Femur (tissue), 1 donor: ENCODE data around the gene SBF1.
"Not testable (repeated sequence)": the region's sequence is repeated elsewhere in the genome, so short reads cannot be mapped to it uniquely, and the experiment has no call there.

Experiments used
- DNase-seq: peaks from one replicate; pipeline ENCODE4 v3.0.0-alpha.2; 2017

Gene SBF1, protein sequence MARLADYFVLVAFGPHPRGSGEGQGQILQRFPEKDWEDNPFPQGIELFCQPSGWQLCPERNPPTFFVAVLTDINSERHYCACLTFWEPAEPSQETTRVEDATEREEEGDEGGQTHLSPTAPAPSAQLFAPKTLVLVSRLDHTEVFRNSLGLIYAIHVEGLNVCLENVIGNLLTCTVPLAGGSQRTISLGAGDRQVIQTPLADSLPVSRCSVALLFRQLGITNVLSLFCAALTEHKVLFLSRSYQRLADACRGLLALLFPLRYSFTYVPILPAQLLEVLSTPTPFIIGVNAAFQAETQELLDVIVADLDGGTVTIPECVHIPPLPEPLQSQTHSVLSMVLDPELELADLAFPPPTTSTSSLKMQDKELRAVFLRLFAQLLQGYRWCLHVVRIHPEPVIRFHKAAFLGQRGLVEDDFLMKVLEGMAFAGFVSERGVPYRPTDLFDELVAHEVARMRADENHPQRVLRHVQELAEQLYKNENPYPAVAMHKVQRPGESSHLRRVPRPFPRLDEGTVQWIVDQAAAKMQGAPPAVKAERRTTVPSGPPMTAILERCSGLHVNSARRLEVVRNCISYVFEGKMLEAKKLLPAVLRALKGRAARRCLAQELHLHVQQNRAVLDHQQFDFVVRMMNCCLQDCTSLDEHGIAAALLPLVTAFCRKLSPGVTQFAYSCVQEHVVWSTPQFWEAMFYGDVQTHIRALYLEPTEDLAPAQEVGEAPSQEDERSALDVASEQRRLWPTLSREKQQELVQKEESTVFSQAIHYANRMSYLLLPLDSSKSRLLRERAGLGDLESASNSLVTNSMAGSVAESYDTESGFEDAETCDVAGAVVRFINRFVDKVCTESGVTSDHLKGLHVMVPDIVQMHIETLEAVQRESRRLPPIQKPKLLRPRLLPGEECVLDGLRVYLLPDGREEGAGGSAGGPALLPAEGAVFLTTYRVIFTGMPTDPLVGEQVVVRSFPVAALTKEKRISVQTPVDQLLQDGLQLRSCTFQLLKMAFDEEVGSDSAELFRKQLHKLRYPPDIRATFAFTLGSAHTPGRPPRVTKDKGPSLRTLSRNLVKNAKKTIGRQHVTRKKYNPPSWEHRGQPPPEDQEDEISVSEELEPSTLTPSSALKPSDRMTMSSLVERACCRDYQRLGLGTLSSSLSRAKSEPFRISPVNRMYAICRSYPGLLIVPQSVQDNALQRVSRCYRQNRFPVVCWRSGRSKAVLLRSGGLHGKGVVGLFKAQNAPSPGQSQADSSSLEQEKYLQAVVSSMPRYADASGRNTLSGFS (N-terminal part only)

DNA sequence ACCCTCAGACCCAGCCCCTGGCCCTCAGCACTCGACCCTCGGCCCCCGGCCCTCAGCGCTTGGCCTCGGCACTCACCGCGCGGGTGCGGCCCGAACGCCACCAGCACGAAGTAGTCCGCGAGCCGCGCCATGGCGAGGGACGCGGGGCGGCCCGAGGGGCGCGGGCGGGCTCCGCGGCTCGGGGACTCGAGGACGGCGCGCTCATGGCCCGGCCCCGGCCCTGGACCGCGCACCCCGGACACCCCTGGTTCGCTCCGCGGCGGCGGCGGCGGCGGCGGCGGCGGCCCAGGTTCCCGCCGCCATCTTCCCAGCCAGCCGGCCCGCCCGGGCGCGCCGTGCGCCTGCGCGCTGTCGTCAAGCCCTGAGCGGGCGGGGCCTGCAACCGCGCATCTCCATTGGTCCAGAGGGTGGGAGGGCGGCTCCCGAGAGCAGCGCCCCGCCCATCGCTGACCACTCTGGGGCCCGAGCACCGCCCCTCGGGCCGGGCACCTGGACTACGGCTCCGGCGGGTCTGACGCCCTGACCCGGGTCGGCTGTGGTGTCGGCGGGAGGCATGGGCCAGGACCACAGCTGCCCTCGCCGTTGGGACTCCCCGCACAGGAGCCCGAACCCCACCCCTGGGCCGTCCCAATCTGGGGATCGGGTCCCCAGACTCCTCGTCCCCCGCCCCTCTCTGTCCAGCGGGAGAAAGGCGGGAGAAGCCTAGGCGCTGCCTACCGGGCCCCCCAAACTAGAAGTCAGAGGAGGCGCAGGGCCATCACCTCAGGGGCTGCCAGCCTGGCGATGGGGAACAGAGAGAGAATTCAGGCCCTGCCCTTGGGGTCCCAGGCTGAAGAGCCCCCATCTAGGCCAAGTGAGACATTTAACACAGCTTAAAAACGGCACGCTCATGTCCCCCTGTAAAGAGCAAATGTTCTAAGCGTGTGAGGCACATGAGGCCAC is at the start of gene SBF1:
Gene SBF1, minus strand, starts transcription at position 326 of the 942 bp plus-strand sequence. Its CDS starts 195 bp downstream, at position 131.
- DNase-seq = peak; percentile 94

DNA sequence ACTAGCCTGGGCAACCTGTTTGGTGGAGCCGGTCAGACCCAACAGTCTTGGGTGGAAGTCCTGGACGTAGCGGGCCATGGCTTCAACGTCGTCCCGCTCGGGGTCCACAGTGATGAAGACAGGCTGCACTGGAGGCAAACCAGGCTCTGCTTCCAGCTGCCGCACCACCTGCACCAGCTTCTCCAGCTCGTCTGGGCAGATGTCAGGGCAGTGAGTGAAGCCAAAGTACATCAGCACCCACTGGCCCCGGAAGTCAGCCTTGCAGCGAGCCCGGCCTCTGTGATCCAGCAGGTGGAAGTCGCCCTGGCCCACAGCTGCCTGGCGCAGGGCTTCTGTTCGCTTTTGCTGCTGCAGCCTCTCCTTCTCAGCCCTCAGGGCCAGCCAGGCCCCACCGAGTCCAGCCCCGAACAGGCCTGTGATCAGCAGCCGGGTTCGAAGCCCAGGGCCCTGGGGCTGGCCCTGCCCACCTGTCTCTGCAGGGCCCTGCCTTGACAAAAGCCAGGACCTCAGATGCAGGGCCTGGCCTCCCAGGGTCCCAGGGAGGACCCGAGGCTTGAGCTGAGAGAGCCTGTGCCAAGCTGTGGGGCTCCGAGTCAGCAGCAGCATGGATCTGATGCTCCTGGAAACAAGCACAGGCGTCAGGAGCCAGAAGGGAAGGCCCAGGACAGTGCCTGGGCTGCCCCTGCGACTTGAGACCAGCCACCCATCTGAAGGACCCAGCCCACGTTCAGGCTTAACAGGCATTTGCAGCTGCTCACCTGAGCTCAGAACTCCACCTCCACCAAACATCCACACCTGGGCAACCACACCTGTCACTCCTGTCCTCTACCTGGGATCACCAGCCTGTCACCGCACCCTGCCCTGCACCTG is 49.2 kb upstream of the SBF1 start:
- DNase-seq = no peak

DNA sequence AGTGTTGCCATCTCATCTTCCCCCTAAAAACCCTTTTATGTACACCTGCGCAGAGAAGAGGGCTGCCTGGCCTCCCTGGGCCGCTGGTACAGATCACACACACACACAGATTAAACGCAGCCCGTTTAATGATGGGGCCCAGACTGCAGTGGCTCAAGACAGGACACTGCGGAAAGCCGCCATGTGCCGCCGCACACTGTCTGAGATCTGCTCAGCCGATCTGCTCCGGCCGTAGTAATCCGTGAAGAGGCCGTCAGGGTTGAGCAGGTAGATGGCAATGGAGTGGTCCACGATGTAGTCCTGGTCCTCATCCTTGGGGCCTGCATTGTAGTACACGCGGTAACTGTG is 48.6 kb upstream of the SBF1 start:
- no peak for DNase-seq

GRCh38 chr22:50522806-50523438 is 48.1 kb upstream of the SBF1 start:
- DNase-seq = no peak

DNA sequence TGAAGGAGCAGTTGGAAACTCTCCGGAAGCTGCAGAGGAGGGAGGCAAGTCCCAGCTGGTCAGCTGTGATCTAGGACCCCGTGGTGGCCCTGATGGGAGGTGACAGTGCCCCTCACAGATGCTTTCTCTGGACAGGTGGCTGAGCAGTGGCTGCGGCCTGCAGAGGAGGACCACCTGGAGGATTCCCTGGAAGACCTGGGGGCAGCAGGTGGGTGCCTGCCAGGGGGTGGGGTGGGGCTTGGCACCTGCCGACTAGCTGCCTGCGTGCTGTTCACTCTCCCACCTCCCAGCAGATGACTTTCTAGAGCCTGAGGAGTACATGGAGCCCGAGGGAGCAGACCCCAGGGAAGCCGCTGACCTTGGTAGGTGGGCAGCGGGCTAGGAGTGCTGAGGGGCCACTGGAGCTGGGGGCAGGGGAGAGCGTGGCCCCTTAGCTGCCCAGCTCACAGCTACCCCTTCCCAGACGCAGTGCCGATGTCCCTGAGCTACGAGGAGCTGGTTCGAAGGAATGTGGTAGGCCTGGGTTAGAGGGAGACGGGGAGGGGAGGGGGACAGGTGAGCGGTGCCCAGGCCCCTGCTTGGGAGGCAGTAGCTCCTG is 47.5 kb upstream of the SBF1 start:
- DNase-seq = no peak

- no peak for DNase-seq
These were observed 46.9 kb upstream of the SBF1 start for GRCh38 chr22:50521710-50522109.

DNA sequence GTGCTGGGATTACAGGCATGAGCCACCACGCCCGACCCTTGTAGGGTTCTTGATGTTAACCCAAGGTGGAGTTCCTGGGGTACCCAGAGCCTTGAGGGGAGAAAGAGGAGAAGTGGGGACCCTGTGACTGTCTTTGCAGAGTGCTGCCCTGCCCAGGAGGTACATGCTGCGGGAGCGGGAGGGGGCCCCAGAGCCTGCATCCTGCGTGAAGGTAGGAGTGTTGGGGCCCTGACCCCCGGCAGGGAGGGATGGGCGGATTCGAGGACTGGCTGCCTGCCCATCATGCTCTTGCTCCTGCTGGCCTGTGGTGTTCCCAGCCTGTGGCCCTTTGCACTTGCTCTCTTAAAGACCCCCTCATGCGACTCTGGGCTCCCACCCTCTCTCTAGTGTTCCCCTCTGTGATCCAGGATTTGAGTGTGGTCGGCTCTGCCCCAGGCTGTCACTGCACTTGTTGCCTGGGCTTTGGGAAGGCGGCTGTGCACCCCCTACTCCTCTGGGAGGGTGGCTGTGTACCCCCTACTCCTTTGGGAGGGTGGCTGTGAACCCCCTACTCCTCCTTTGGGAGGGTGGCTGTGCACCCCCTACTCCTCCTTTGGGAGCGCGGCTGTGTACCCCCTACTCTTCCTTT is 46.1 kb upstream of the SBF1 start:
- DNase-seq = no peak

GRCh38 chr22:50520184-50520583 is 45.3 kb upstream of the SBF1 start:
- DNase-seq = not testable (repeated sequence)

- no peak for DNase-seq
These were observed 44.3 kb upstream of the SBF1 start for GRCh38 chr22:50519151-50519550.

- DNase-seq = no peak
These were observed 43.8 kb upstream of the SBF1 start for GRCh38 chr22:50518606-50519005.

- no peak for DNase-seq
These were observed 42.8 kb upstream of the SBF1 start for GRCh38 chr22:50517495-50518260.

- no peak for DNase-seq
These were observed 42.1 kb upstream of the SBF1 start for GRCh38 chr22:50516891-50517290.

DNA sequence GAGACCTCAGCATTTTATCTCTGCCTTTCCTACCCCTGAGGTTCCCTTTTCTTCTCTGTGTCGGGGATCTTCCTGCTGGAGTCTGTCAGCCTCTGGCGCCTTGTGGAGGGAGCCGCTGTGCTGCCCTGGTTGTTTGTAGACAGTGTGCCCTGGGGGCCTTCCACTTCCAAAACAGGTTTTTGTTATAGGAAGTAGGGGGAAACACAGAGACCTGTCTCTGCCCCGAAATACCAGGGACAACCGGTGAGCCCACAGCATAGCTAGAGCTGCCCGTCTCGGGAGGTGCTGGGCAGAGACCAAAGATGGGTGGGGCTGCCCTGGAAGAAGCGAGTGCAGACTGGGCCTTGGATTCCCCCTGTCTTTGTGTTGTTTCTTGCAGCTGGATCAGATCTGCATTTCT is 41.2 kb upstream of the SBF1 start:
- DNase-seq = no peak

- DNase-seq = no peak
These were observed 38.3 kb upstream of the SBF1 start for GRCh38 chr22:50513175-50513574.

GRCh38 chr22:50508897-50509296 is 34.1 kb upstream of the SBF1 start:
- no peak for DNase-seq

- DNase-seq = peak; percentile 99
These were observed 33.4 kb upstream of the SBF1 start, which contains the start of gene NCAPH2 for GRCh38 chr22:50507991-50508884. Gene NCAPH2, plus strand, starts transcription at chr22:50508224. Its CDS starts 114 bp downstream, at chr22:50508338.

DNA sequence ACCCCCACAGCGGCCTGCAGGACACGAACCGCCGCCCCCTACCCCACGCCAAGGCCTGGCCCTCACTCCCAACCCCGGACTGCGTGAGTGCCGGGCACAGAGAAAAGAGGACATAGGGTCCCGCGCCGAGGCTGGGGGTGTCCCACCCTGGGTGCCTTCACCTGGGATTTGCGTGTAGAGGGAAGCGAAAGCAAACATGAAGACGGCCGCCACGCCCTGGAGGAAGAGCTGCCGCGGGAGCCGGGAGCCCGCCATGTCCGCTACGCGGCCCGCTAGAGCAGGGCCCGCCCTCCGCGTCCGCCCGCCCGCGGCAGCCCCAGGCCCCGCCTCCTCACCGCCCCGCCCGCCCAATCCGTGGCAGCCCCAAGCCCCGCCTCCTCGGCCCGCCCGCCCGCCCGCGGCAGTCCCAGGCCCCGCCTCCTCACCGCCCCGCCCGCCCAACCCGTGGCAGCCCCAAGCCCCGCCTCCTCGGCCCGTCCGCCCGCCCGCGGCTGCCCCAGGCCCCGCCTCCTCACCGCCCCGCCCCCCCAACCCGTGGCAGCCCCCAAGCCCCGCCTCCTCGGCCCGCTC is 32.7 kb upstream of the SBF1 start, which contains the start of gene LMF2:
Gene LMF2, minus strand, starts transcription at position 282 of the 570 bp plus-strand sequence. Its CDS starts 27 bp downstream, at position 255.
- DNase-seq = no peak
